Fibroblast of skin of back (primary cell): Measurements from ENCODE around the gene BGN.

Experiments
- DNase-seq: peaks from one replicate; pipeline ENCODE4 v3.0.0-alpha.2; 2013

Gene BGN

GRCh38 chrX:153507484-153508178, 12.9 kb downstream of the BGN start:
- DNase-seq = peak; percentile 56

- no peak for DNase-seq
Observed at GRCh38 chrX:153509592-153509991, 14.8 kb downstream of the BGN start.

- DNase-seq = no peak
Observed at GRCh38 chrX:153510383-153510782, 15.6 kb downstream of the BGN start.

- DNase-seq = peak; percentile 12
Observed at GRCh38 chrX:153511784-153512500, 17.2 kb downstream of the BGN start.

GRCh38 chrX:153512501-153512893, 17.7 kb downstream of the BGN start:
- DNase-seq = no peak

GRCh38 chrX:153513265-153513664, 18.5 kb downstream of the BGN start:
- peak; percentile 13 for DNase-seq

- DNase-seq = no peak
Observed at GRCh38 chrX:153514259-153514658, 19.5 kb downstream of the BGN start.

- no peak for DNase-seq
Observed at GRCh38 chrX:153515435-153515834, 20.7 kb downstream of the BGN start.

- DNase-seq = peak; percentile 25
Observed at GRCh38 chrX:153516073-153516472, 21.3 kb downstream of the BGN start.

- DNase-seq = no peak
Observed at GRCh38 chrX:153517423-153517822, 22.6 kb downstream of the BGN start, which contains the start of gene ATP2B3. Gene ATP2B3 (plus strand): TSS chrX:153517642. CDS start chrX:153536248, 18,606 bp downstream.

GRCh38 chrX:153517946-153518834, 23.4 kb downstream of the BGN start:
- DNase-seq = no peak

- DNase-seq = peak; percentile 71
Observed at GRCh38 chrX:153519569-153520286, 24.9 kb downstream of the BGN start.

GRCh38 chrX:153520287-153520917, 25.6 kb downstream of the BGN start:
- DNase-seq = no peak

GRCh38 chrX:153521034-153521433, 26.3 kb downstream of the BGN start:
- DNase-seq = no peak

- DNase-seq = no peak
Observed at GRCh38 chrX:153522259-153522658, 27.5 kb downstream of the BGN start.

- DNase-seq = no peak
Observed at GRCh38 chrX:153523269-153523668, 28.5 kb downstream of the BGN start.

- no peak for DNase-seq
Observed at GRCh38 chrX:153524234-153524633, 29.5 kb downstream of the BGN start.

- no peak for DNase-seq
Observed at GRCh38 chrX:153525451-153525850, 30.7 kb downstream of the BGN start.

GRCh38 chrX:153526042-153526441, 31.3 kb downstream of the BGN start:
- DNase-seq = no peak

GRCh38 chrX:153526801-153527200, 32.0 kb downstream of the BGN start:
- no peak for DNase-seq

GRCh38 chrX:153527208-153527607, 32.4 kb downstream of the BGN start:
- DNase-seq = no peak
